ENCODE measurements around the gene CTIF.
"Not testable (repeated sequence)": the region's sequence is repeated elsewhere in the genome, so short reads cannot be mapped to it uniquely, and the experiment has no call there.

CTIF gene

DNA sequence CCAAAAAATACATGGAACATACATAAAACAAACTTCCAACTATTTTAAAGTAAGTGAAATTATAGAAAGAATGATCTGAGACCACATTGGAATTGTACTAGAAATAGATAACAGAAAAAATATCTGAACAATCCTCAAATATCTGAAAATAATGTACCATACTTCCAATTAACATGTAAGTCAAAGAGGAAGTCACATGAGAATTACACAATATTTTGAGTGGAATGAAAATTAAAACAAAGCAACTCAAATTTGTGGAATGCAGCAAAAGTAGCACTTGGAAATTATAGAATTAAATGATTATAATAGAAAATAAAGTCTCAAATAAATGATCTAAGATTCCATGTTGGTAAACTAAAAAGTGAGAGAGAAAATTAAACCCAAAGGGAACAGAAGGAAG is 38.3 kb upstream of the CTIF start:
- no peak for DNase-seq (ENCODE audit: low read depth, low spot score)
- no peak overlapping the region for H3K4me3 ChIP-seq (ENCODE audit: low read depth, low read length)
- POLR2A ChIA-PET = no interaction called here
- TF ChIP-seq CTCF (IDR thresholded peaks at IDR 0.05; ENCODE audit: insufficient read depth, low read length, missing control alignments) = no peak
- CTCF ChIA-PET = no interaction called here

- no peak for TF ChIP-seq CTCF (IDR thresholded peaks at IDR 0.05; ENCODE audit: insufficient read depth, low read length, missing control alignments)
- ChIA-PET CTCF (no interaction called here), POLR2A (no interaction called here)
- H3K4me3 ChIP-seq (ENCODE audit: low read depth, low read length) = no peak overlapping the region
- no peak for DNase-seq (ENCODE audit: low read depth, low spot score)
Measured at GRCh38 chr18:48502906-48503305, 35.9 kb upstream of the CTIF start.

DNA sequence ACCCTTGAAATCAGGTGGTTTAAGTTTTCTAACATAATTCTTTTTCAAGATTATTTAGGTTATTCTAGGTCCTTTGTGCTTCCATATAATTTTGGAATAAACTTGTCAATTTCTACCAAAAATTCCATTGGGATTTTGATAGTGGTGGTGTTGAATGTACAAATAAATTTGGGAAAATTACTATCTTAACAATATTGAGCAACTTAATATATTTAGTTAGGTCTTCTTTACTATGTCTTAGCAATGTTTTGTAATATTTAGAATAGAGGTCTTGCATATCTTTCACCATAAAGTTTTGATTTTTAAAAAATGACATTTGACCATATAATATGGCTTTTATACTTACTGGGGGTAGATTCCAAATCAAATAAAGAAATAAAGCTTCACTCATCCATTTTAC is 34.0 kb upstream of the CTIF start:
- TF ChIP-seq CTCF (IDR thresholded peaks at IDR 0.05; ENCODE audit: insufficient read depth, low read length, missing control alignments) = no peak
- H3K4me3 ChIP-seq (ENCODE audit: low read depth, low read length) = no peak overlapping the region
- DNase-seq (ENCODE audit: low read depth, low spot score) = no peak
- POLR2A ChIA-PET = no interaction called here
- CTCF ChIA-PET = interaction anchor here (1.0 kb wide), 1 partner anchor 11 kb away, joined by 3 read pairs; no protein-coding TSS in a partner anchor

DNA sequence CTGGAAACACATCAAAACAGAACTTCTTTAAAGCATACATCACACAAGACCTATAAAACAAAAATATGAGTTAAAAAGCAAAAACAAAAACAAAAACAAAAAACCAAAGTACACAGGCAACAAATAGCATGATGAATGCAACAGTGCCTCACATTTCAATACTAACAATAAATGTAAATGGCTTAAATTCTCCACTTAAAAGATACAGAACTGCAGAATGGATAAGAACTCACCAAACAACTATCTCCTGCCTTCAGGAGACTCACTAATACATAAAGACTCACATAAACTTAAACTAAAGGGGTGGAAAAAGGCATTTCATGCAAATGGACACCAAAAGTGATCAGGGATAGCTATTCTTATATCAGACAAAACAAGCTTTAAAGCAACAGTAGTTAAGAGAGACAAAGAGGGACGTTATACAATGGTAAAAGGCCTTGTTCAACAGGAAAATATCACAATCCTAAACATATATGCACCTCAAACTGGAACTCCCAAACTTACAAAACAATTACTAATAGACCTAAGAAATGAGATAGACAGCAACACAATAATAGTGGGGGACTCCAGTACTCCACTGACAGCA is 31.8 kb upstream of the CTIF start:
- CTCF ChIA-PET; H3K4me3 ChIP-seq (ENCODE audit: low read depth, low read length); POLR2A ChIA-PET; DNase-seq (ENCODE audit: low read depth, low spot score): not testable (repeated sequence)

- DNase-seq (ENCODE audit: low read depth, low spot score); H3K4me3 ChIP-seq (ENCODE audit: low read depth, low read length); POLR2A ChIA-PET; CTCF ChIA-PET: not testable (repeated sequence)
Measured at GRCh38 chr18:48512498-48512897, 26.3 kb upstream of the CTIF start.

DNA sequence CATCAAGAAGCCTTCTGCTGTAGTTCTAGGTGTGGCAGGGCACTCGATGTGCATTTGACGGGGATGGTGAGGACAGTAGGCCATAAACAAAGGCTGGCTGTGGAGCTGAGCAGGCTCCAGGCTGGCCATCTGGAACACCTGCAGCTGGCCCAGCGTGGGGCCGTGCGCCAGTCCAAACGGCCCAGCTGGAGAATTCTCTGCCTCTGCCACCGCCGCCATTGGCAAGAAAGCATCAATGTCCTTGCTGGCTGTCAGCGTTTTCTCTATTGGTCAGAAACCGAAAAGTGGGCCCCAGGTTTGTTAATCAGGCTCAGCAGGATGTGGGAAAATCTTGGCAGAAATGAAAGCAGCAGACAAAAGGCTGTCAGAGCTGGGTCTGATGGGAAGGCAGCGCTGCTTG is 24.0 kb upstream of the CTIF start:
- H3K4me3 ChIP-seq (ENCODE audit: low read depth, low read length) = no peak overlapping the region
- no peak for TF ChIP-seq CTCF (IDR thresholded peaks at IDR 0.05; ENCODE audit: insufficient read depth, low read length, missing control alignments)
- ChIA-PET CTCF (no interaction called here), POLR2A (no interaction called here)
- DNase-seq (ENCODE audit: low read depth, low spot score) = no peak

- DNase-seq (ENCODE audit: low read depth, low spot score) = no peak
- POLR2A ChIA-PET = no interaction called here
- no peak for TF ChIP-seq CTCF (IDR thresholded peaks at IDR 0.05; ENCODE audit: insufficient read depth, low read length, missing control alignments)
Measured at GRCh38 chr18:48517048-48517447, 21.8 kb upstream of the CTIF start.

More at GRCh38 chr18:48517048-48517447, 21.8 kb upstream of the CTIF start:
- no peak overlapping the region for H3K4me3 ChIP-seq (ENCODE audit: low read depth, low read length)
- CTCF ChIA-PET = interaction anchor here (1.7 kb wide), 1 partner anchor 14 kb away, joined by 3 read pairs; no protein-coding TSS in a partner anchor
